ENCODE data around the gene FNDC3B.

Gene FNDC3B

DNA sequence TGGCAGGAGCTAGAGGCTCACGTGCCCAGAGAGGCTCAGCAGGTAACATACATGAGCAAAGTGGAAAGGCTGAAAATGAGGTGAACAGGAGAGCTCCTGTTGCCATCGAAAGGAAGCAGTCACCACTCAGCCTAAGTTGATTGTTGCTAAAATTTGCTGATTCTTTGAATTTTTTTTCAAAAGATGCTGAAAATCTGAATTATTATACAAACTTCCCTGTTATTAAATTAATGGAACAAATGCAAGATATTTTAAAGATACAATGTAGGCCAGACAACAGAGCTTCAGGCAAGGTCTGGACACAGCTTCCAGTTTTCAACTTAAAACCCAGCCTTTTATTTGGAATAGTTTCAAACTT is 257.6 kb downstream of the FNDC3B start:
- no peak for DNase-seq

DNA sequence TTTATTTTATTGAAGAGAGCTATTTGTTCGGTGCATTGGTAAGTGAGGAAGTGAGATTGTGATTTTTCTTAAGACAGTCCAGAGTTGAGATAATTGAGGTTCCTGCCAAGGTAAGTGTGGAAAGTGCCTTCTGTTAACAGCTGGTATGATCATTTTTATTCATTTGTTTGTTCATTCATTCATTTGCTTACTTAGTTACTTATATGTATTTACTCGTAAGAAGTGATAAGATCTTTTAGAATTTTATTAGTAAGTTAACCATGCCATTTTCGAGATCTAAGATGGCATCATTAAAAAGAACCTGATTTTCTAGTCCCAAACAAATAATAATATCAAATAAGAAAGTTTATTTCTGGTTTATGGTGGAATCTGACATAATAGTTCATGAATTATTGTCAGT is 258.9 kb downstream of the FNDC3B start:
- DNase-seq, result no peak

DNA sequence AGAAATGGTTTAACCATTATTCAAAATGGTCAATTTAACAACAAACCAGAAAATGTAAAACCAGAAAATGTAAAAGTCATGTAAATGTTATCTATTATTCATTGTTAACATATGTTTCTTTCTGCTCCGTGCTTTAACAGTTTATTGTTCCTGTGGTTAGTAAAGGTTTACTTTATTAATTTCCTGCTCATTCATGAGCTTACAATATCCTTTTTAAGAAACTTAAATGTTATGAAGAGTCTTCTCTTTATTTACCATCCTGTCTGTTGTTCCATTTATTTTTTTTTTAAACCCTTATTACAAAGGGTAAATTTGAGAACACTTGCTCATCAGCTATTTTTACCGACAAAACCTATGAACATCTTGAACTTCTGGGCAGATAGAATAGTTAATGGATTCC is 260.8 kb downstream of the FNDC3B start:
- no peak for DNase-seq

DNA sequence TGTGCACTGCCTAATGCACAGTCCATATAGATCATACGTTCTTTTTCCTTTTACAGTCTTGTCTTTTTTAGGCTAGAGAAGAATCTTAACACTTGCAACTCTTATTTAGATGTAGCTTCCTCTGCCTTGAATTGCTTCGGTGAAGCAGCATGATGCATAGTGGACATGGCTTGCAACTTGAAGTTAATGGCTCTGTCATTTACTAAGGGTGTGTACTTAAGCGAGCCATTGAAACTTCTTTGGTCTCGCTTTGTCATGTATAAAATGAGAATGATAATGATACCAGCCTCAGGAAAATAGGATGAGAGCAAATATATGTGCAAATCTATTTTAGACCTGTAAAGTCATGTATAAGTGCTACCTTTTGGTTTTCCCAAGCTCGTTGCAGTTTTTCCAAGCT is 261.5 kb downstream of the FNDC3B start:
- DNase-seq, result no peak

DNA sequence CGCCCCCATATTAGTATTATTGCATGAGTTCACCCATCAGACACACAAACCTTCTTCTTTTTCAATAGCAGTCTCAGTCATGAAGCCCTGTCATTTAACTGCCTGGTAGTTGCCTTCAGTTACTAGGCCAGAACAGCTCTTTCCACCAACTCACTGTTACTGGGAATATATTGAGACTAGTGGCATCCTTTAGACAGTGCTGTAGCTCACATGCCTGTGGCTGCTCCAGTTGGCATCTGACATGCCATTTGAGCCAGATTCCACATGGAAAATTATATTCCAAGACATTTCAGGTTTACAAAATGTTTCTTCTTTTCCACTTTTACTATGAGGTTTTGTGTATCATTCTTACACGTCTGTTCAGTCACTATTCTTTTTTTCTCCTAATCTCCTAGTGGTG is 262.8 kb downstream of the FNDC3B start:
- no peak for DNase-seq

DNA sequence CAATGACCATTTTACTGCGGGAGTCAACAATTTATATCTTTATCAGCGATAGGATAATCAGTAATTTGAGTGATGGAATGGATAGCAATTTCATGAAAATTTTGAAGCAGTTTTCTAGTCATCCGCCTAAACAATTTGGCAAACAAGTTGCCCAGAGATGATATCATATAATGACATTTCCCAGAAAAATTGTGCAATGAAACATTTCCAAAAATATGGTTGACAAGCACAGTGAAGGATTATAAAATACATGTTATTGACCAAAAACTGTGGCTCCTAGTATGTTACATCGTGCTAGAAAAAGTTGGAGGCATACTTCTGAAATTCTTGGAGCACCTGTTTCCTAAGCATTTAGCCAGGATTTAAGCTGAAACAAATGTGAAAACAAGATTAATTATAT is 263.8 kb downstream of the FNDC3B start:
- no peak for DNase-seq

DNA sequence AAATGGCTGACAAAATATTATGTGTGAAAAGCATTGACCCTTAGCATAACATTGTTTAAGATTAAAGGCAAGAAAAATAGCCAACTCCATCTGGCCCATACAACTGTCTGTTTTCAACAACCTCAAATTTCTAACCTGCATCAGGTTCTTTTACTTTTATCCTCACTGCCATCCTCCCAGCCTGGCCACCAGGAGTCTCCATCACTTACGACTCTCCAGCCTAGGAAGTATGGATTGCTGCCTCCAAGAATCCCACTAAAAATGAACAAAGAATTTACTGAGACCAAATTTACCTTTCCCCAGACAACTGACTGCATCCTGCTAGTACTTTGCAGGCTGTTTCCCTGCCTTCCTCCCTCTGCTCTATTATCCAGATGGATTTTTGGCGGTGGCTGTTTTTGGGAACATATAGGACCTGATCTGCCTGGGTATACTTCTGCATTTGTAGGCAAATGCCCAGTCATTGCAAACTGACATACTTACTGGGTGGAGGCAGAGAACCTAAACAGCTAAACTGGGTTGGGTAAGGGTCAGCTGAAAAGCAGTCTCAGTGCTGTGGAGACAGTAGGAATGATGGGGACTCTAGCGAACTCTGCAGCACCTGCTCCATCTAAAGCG is 264.7 kb downstream of the FNDC3B start:
- DNase-seq, result no peak

DNA sequence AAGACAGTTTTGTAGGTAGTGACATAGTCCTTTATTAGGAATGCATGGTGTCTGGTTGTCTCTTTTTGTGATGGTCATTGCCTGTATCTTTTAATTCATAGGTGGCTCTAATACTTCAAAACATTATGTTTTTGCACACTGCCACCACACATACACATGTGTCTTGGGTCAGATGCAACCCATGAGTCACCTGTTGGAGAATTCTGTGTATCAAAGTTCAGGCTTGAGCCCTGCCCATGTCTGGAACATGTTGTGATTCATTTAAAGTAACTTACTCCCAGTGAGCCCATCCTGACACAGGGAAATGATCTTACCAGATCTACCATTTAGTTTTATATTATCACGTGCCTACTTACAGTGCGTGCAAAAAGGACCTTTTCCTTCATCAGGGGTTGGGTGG is 266.2 kb downstream of the FNDC3B start:
- no peak for DNase-seq

DNA sequence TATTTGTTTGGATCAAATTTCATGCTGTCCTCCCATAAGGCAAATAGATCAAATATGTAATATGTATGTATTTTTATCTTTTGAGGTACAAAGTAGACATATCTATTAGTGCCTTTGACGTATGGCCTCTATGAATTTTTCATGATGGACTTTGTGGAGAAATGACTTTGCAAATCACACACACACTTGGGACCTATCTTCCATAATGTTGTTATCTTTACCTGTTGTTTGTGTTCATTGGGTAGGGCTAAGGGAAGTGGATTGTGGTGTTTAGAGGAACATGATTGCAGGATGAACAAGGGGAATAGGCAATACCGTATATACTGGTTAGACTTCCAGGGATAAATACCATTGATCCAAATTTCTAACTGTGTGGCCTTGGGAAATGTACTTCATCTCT is 266.6 kb downstream of the FNDC3B start:
- no peak for DNase-seq

DNA sequence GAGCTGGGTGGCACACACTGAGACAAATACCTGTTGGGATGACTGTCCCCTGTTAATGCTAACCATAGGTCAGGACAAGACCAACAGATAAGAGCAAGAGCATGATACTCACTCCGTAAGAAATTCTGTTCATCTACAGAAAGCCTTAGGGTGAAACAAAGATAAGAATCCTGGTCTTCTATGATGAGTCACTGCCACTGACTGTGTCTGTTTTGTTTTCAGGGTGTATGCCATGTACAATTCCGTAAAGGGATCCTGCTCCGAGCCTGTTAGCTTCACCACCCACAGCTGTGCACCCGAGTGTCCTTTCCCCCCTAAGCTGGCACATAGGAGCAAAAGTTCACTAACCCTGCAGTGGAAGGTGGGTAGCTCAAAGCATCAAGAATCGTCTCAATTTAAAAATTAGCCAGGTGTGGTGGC is 267.8 kb downstream of the FNDC3B start:
- DNase-seq, result no peak

DNA sequence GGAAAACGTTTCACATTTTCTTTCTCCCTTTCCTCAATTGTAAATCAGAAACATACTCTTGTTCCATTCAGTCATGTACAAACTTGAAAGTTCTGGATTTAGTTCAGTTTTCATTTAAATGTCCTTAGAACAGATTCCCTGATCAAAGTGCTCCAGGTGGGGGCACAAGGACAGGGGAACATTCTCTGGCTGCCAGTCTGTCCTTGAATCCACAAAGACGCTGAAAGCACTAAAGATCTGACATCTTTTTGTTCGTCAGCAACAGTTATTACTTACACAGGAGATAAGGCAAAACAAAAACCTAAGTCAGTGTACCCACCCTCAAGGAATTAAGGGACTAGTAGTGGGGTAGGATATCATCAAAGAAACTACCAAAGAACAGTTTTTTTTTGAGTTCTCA is 269.7 kb downstream of the FNDC3B start:
- no peak for DNase-seq

DNA sequence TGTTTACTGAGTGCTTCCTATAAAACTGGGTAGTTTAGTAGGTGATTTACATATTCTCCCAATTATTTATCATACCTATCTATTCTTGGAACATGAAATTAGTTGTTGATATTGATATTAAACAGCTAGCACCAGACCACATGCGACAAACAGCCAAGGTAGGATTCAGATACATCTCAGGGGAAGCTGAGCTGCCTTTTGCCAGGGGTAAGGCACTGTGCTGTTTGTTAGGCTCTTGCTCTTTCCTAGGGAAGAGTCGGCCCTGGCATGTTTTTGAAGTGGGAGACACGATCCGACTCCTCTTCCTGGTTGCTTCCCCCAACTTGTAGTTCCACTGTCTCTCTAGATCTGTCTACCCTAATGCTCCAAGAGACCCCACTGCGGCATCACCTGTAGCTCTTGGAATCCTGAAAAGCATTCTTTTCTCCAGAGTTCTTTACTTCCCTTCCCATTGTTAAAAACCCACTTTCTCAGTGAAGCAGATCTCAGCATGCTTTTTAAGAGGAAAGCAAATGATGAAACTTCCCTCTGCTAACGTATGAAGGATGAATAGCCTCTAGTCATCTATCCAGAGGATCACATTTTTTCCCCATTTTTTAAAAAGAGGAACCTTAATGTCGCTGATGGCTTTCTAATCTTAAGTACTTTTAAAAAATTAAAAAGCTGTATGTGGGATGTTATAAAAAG is 270.5 kb downstream of the FNDC3B start:
- no peak for DNase-seq

DNA sequence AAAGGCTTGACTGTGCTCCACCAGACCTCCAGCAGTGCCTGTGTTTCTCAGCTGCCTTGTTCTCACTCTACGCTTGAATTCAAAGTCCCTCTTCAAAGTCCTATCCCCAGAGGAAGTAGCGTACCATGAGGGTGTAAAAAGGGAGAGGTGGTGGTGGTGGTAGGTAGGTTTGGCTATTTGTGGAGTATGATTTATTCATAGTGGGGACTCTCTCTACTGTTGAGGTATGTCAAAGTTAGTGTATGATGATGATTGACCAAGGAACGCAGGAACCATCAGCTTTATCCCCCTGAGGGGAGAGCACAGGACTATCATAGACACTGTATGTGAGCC is 271.0 kb downstream of the FNDC3B start:
- no peak for DNase-seq

DNA sequence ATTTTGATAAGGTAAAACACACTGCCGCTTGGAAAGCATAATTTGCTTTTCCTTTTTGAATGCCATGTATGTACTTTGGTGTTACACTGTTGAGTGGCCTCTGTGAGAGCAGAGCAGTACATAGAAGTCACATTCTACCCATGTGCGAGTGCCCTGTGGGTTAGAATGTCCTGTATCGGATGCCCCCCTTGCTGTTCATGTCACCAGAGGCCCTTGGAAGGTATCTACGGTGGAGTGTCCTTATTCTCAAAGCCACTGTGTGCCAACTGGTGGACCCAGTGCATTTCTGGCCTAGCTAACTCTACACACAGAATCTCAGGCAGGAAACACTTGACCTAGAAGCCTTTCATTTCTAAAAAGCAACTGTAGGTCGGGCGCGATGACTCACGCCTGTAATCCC is 271.8 kb downstream of the FNDC3B start:
- no peak for DNase-seq

DNA sequence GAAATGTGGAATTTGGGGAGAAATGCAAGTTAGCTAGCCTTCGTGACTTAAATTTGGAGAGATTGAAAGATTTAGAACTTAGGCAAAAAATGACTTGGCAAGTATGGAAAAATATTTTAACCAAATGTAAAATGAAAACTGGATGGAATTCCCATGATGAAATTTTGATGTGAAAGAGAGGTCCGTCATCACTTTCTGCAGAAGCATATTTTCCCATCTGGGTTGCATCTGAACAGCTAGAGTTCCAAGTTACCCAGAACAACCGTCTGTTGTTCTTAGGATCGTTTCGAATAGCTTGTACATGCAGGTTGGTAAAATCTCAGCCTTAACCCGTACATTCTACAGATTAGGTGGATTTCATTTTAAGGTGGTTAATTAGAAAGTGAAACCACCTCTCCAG is 272.6 kb downstream of the FNDC3B start:
- no peak for DNase-seq

DNA sequence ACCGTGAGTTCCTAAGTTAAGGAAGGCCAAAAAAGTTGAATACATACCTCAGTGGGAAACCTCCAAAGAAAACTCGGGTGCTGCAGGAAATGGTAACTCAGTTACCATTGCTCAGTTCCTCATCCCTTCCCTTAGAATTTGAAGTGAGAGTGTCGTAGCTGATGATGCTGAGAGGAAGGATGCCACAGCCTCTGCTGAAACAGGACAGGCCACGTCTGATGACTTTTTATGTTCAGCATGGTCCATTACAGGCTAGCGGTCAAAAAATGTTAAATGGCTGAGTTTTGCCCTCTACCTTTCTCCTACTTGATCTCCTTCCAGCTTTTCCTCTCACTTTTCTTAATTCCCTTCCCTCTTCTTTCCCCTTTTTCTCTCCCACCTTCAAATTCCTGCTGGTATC is 273.3 kb downstream of the FNDC3B start:
- no peak for DNase-seq

DNA sequence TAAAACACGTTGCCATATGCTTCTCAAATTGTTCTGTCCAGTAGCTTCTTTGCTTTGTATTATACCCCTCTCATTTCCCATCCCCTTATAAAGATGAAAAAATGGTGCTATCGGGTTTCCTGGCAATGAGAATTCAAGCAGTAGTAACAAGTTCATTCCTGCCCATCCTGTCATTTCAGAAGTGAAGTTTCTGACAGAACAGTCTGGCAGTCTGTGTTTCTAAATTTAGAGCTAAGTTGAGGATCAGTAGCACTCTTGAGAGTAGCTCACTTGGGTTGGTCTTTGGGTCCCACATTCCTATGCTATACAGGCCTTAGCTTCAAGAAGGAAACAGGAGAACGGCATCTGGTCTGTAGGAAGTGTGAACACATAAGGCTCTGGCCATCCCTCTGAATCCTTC is 274.3 kb downstream of the FNDC3B start:
- DNase-seq, result peak; percentile 35

DNA sequence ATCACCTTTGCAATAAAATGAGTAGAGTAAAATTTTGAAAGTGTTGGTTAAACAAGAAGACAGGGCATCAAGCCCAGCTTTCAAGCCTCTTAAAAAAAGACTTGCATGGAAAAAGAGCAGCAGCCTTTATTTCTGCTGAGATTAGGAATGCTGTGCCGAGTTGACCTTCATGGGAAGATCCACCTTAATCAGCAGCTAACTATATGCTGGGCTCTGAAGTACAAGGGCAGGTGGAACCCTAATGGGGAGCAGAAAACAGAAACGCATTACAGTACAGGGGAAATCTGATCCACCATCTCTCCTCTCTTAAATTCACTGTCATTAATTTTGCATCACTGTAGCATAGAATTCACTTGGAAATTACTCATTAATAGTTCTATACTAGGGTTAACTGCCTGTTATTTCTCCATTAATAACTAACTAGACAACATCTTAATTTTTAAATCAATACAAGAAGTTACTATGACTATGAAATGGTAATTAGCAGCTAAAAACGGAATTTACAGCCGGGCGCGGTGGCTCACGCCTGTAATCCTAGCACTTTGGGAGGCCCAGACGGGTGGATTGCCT is 275.3 kb downstream of the FNDC3B start:
- DNase-seq, result no peak

DNA sequence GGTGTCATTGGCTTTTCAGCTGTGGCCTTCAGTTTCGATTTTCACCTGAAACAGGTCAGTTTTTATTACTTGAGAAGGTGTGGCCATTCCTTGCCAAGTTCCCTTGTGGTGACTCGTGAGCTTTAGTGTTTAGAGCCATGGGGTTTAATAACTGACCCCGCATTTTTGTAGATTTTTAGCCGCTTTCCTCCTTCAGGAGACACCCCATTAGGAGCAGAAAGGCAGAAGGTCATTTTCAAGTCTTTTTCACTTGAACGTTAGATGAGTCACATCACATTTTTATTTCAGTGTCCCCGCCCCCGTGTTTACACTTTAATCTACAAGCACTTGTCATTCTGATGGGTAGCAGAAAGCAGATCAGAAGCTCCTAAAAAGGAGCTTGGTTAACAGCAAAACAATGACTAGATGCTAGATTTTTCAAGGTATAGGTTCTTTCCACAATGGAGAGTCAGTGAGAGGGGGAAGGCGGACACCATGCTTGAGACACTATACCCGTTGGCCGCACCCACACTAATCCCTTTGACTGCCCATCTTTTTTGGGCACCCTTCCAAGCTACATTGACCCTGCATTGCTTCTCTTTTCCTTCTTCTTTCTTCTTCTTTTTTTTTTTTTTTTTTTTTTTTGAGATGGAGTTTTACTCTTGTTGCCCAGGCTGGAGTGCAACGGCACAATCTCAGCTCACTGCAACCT is 276.2 kb downstream of the FNDC3B start:
- no peak for DNase-seq

DNA sequence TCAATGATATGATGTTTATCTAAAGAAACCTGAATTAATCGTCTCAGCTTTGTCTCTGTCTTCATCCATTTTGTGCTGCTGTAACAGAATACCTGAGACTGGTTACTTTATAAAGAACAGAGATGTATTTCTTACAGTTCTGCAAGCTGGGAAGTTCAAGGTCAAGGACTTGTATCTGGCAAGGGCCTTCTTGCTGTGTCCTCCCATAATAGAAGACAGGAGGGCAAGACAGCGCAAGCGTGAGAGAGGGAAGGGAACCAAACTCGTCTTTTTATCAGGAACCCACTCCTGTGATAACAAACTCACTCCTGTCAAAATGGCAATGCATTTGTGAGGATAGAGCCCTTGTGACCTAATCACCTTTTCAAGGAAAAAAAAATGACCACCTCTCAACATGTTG is 277.4 kb downstream of the FNDC3B start:
- no peak for DNase-seq

DNA sequence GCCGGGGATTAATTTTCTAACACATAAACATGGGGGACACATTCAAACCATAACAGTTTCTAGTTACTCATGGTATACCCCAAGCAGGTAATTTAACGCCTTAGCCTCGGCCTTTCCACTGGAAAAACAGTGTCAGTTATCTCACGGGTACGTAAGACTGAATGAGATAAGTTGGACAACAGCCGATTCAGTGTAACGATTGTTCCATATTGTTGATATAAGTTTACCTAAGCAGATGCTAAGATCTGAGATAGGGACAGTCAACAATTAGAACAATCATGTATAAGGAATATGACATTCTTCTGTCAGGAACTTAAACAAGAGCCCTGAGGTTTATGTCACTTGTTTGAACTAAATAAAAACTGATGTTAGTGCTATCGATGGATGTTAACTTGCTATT is 278.1 kb downstream of the FNDC3B start:
- DNase-seq, result no peak

DNA sequence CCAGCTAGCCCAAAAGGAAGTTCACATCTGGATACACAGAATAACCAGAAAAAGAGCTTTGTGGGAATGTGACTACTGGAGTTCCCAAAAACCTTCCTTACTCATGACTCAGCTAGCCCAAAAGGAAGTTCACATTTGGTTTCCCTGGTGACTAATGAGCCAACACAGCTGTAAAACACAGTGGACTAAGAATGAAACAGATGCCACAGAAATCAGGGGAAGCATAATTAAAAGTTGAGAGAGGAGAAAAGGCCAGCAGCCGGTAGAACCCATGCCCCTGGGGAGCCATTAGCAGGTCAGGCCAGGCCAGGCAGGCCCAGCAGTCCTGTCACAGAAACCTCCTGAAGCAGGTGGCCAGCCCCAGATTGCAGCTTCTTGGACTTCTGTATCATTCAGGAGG is 278.6 kb downstream of the FNDC3B start:
- DNase-seq, result peak; percentile 40

DNA sequence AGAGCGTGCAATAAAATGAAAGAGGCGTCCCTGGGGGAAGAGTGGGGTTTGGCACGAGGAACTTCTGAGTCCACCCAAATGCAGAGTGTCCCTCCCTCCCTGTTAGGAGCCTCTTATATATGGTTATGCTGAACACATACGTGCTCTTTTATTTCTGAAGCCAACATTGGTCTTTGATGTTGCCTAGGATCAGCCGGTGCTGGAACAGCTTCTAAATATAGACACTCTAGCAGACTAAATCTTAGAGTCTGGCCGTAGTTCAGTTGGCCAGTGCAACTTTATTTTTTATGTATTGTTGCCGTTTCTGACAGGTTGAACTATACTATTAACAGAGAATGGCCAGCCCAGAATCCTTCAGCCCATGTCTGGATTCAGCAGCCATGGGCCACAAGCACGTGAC is 280.2 kb downstream of the FNDC3B start:
- DNase-seq, result no peak

DNA sequence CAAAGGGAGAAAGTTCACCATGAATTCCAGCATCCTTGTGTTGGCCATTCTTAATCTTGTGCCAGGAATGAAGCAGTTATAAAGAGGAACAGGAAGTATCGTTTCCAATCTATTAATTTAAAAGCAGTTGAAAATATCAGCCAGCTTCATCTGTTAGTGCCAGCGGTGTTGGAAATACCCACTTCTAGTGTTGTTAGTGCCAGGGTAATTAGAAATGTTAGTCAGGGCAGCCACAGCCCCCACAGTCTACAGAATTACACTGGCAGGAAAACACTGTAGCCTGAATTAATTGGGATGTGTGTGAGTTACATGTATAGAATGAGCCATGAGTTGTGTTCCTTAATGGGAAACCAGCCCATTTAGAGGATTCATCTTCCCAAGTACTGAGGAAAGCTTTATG is 281.1 kb downstream of the FNDC3B start:
- no peak for DNase-seq

DNA sequence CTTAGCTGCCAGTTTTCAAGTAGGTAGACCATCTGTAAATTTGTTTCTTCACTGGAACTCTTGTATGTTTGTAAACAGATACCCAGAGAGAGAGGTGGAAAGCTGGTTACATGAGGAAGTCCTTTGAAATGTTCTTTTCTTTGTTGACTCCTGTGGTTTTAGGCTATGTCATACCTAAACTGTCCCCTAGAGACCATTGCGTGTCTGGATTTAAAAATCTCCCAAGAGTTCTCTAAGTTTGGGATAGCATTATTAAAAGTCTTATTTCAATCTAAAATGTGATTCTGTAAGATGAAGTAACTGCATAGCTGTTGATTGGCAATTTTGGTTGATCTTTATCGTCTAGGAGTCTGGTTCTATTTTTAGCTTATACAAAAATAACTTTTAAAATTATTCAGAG is 281.7 kb downstream of the FNDC3B start:
- DNase-seq, result no peak
